Lower leg skin (tissue), 4 donors: ENCODE data around the gene SURF2. TPM values are rescaled to one million over a fixed set of nuclear protein-coding genes. Genes with fewer than 3 reads are reported as not detected.

ENCODE experiments used
- DNase-seq, 2 donors: peaks; one replicate each; pipeline ENCODE4 v3.0.0-alpha.2; 2019; ENCODE audit warnings: low spot score in 2 of 2
- H3K4me3 ChIP-seq: fragments of 200-600 bp; sonication (generic); 2 replicates; pipeline ENCODE4 v1.5.1; 2017; ENCODE audit warnings: mild to moderate bottlenecking, low read depth; ENCODE audit not compliant: poor library complexity, severe bottlenecking
- CTCF ChIP-seq, 3 donors: fragments of 450-650 bp; IDR thresholded peaks; one replicate each; pipeline ENCODE4 v1.5.1; 2016; ENCODE audit warnings: antibody characterized with exemption in 3 of 3, mild to moderate bottlenecking in 3 of 3, moderate library complexity in 2 of 3
- POLR2A ChIP-seq, 2 donors: fragments of 450-650 bp; IDR thresholded peaks; one replicate each; pipeline ENCODE4 v1.6.1; 2016 to 2017; ENCODE audit warnings: antibody characterized with exemption in 2 of 2, mild to moderate bottlenecking in 1 of 2, moderate library complexity in 1 of 2
- WGBS, 2 donors: methylation state at CpG; one replicate each; pipeline ENCODE4 v1.1.5; 2018; 5-methylcytosine and 5-hydroxymethylcytosine counted together
- intact Hi-C: fragments of 100-400 bp; cut with DNase I; formaldehyde crosslinking; loops from one replicate; pipeline ENCODE4 v1.15.0; 2023; ENCODE audit warnings: low total_unique reads
- total RNA-seq, 4 donors: library from RNA; depleted of rRNA; stranded (reverse); fragments of >200 nt; gene quantifications; one replicate each; pipeline ENCODE4 v1.1.0, GENCODE V29; 2016

SURF2 gene
- total RNA-seq, 4 donors from 2014 or later = 31.2 to 40.7 (median 35.4) TPM

- intact Hi-C loops = no loop called here
- 73 to 100% methylated on average over 1 of the region's 1 CpG for WGBS, 2 donors
- TF ChIP-seq POLR2A (IDR thresholded peaks at IDR 0.05) (no peak), CTCF (IDR thresholded peaks at IDR 0.05) (no peak)
Observed at GRCh38 chr9:133378408-133378962, 22.1 kb downstream of the SURF2 start.

GRCh38 chr9:133379153-133380086 is 23.1 kb downstream of the SURF2 start:
- intact Hi-C loops = no loop called here
- WGBS, 2 donors = 90 to 91% methylated on average over 11 to 14 of the region's 14 CpGs

More at GRCh38 chr9:133378408-133378962, 22.1 kb downstream of the SURF2 start:
- H3K4me3 ChIP-seq = no peak overlapping the region
- DNase-seq = no peak

GRCh38 chr9:133380734-133381133 is 24.4 kb downstream of the SURF2 start:
- H3K4me3 ChIP-seq = no peak overlapping the region
- 81 to 87% methylated on average over 4 of the region's 4 CpGs for WGBS, 2 donors
- DNase-seq = no peak
- TF ChIP-seq POLR2A (IDR thresholded peaks at IDR 0.05) (no peak), CTCF (IDR thresholded peaks at IDR 0.05) (no peak)
- intact Hi-C loops = no loop called here

More at GRCh38 chr9:133379153-133380086, 23.1 kb downstream of the SURF2 start:
- TF ChIP-seq POLR2A (IDR thresholded peaks at IDR 0.05) = no peak
- TF ChIP-seq CTCF (IDR thresholded peaks at IDR 0.05) = no peak
- H3K4me3 ChIP-seq = no peak overlapping the region
- no peak for DNase-seq

GRCh38 chr9:133382507-133383141 is 26.3 kb downstream of the SURF2 start:
- WGBS, 2 donors = 89 to 90% methylated on average over 4 of the region's 4 CpGs
- TF ChIP-seq POLR2A (IDR thresholded peaks at IDR 0.05) (no peak), CTCF (IDR thresholded peaks at IDR 0.05) (peak in 1 of 3 donors; percentile 3)
- DNase-seq = no peak
- intact Hi-C loops = no loop called here
- H3K4me3 ChIP-seq = no peak overlapping the region

- intact Hi-C loops = no loop called here
- WGBS, 2 donors = 91 to 95% methylated on average over 3 of the region's 3 CpGs
- TF ChIP-seq POLR2A (IDR thresholded peaks at IDR 0.05) = no peak
- TF ChIP-seq CTCF (IDR thresholded peaks at IDR 0.05) = peak in 1 of 3 donors; percentile 33
- no peak for DNase-seq
- no peak overlapping the region for H3K4me3 ChIP-seq
Observed at GRCh38 chr9:133383438-133383837, 27.1 kb downstream of the SURF2 start.
